ENCODE data around the gene PDRG1.
"Not testable (repeated sequence)": the region's sequence is repeated elsewhere in the genome, so short reads cannot be mapped to it uniquely, and the experiment has no call there.

PDRG1 gene

DNA sequence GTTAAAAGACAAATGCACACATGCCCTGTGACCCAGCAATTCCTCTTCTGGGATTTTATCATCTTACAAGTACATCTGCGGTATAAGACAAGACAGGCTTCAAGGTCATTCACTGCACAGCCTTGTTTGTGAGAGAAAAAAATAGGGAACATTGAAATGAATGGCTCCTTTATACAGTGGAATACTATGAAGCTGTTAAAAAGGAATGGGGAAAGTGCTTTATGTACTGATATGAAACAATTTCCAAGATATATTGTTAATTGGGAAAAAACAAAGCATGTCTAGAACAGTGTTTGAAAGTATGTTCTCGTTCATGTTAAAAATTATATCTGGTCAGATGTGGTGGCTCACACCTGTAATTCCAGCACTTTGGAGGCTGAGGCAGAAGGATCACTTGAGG is 25.4 kb downstream of the PDRG1 start:
- DNase-seq (ENCODE audit: low spot score) = no peak

GRCh38 chr20:31925631-31926030 is 26.2 kb downstream of the PDRG1 start:
- no peak for DNase-seq (ENCODE audit: low spot score)

DNA sequence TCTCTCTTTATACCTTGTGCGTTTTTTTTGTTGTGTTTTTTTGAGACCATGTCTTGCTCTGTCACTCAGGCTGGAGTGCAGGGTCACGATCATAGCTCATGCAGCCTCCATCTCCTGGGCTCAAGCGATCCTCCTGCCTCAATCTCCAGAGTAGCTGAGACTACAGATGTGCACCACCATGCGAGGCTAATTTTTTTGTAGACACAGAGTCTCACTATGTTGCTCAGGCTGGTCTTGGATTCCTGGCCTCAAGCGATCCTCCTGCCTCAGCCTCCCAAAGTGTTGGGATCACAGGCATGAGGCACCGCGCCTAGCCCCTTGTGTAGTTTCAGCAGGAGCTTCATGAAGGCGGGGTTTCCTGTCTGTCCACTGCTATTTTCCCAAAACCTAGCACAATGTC is 27.3 kb downstream of the PDRG1 start:
- no peak for DNase-seq (ENCODE audit: low spot score)

DNA sequence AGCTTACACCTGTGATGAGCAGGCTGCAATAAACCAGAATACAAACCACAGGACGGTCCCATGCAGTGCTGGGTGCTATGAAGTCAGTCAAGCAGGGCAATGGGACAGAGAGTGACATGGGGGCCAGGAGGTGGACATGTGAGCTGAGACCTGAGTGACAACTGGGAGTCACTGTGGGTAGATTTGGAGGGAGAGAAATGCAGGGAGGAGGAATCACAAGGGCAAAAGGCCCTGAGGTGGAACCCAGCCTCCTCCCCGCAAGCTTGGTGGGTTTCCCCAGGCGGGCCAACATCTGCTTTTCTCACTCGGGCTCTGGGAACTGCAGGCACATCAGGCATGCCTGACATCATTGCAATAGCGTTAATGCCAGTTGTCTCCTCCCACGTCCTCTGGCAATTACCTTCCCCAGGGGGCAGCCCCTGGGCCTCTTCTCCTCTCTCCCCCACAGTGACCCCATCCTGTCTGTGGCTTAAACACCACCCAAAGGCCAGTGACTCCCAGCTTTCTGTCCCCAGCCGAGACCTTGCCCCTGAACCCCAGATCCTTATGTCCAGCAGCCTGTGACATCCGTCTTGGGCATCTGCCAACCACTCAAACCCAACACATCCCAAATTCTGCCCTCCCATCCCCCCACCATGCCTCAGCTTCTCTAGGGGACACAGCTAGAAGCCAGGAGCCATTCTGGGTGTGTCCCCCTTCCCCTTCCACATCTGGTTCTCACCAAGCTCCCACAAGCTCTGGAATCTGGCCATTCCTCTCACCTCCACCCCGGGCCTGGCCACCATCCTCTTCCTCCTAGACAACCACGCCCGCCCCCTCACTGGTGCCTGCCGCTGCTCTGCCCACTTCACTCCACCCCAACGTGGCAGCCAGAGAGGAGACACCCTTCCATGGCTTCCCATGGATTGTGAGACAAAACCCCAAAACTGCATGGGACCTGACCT is 28.2 kb downstream of the PDRG1 start:
- DNase-seq (ENCODE audit: low spot score) = no peak

DNA sequence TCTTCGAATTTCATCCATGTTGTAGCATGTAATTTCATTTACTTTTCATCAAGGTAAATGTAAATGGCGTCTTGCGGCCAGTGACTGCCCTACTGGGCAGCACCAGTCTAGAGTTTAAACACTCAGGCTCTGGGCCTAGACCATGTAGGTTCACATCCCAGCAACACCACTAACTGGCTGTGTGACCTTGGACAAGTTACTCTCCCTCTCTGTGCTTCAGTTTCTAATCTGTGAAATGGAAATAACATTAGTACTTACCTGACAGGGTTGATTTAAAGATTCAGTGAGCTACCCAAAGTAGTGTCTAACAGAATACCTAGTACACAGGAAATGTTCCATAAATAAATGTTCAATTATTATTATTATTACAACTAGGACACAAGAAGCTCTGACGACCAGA is 29.3 kb downstream of the PDRG1 start:
- DNase-seq (ENCODE audit: low spot score) = no peak

DNA sequence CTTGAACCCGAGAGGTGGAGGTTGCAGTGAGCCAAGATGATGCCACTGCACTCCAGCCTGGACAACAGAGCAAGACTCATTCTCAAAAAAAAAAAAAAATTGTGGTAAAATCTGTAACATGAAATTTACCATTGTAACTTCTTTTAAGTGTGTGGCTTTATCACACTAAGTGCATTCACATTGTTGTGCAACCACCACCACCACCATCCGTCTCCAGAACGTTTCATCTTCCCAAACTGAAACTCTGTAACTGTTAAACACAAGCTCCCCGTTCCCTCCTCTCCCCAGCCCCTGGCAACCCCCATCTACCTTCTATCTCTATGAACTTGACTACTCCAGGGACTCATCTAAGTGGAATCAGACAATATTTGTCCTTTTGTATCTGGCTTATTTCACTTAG is 29.7 kb downstream of the PDRG1 start:
- no peak for DNase-seq (ENCODE audit: low spot score)

- DNase-seq (ENCODE audit: low spot score) = not testable (repeated sequence)
Observed at GRCh38 chr20:31921480-31921879, 30.4 kb downstream of the PDRG1 start.

- DNase-seq (ENCODE audit: low spot score) = no peak
Observed at GRCh38 chr20:31920275-31920855, 31.5 kb downstream of the PDRG1 start.

GRCh38 chr20:31919410-31920155 is 32.3 kb downstream of the PDRG1 start:
- DNase-seq (ENCODE audit: low spot score) = no peak

- no peak for DNase-seq (ENCODE audit: low spot score)
Observed at GRCh38 chr20:31918466-31919105, 33.3 kb downstream of the PDRG1 start.

DNA sequence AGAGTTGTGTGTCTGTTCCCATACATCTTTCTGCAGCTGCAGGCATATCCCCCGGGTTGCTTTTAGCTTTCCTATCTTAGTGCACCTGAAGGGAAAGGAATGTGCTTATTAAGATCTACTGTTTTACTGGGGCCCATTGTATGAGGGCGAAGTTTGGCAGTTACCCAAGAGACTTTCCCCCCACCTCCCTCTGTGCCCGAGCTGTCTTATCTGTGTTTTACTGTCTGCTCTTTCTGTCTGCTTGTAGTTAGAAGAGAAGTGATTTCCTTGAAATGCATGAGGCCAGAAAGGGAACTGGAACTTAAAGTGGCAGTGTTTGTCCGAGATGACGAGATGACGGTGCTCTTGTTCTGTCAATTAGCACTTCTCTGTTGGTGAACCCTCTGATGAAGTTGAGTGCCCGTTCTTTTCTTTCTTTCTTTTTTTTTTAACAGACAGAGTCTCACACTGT is 33.9 kb downstream of the PDRG1 start:
- DNase-seq (ENCODE audit: low spot score) = not testable (repeated sequence)

GRCh38 chr20:31916708-31917107 is 35.1 kb downstream of the PDRG1 start:
- DNase-seq (ENCODE audit: low spot score) = no peak

DNA sequence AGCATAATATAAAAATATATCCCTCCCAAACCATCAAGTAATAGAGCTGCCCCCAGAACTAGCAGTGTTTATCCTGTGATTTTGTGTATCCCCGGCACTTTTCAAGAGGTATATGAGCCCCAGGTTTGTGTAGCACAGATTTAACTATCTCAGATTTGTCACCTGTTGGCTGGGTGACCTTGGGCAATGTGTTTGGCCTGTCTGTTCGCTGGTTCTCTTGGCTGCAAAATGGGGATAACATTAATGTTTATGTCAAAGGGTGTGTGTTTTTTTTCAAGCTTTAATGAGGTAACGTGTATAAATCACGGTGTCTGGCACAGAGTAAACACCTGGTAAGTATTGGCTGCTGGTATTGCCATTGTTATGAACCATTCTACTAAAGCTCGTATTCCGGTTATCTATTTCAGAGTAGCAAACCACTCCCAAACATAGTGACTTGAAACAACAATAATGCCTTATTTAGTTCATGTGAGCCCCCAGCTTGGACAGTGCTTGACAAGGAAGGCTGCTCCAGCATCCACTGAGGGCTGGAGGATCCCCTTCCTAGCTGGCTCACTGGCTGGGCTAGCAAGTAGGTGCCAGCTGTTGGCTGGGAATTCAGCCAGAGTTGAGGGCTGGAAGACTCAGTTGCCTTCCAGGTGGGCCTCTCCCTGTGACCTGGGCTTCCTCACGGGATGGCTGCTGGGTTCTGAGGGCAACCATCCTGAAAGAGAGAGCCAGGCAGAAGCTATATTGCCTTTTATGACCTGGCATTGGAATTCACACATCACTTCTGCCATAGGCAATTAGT is 36.2 kb downstream of the PDRG1 start:
- DNase-seq (ENCODE audit: low spot score) = no peak

DNA sequence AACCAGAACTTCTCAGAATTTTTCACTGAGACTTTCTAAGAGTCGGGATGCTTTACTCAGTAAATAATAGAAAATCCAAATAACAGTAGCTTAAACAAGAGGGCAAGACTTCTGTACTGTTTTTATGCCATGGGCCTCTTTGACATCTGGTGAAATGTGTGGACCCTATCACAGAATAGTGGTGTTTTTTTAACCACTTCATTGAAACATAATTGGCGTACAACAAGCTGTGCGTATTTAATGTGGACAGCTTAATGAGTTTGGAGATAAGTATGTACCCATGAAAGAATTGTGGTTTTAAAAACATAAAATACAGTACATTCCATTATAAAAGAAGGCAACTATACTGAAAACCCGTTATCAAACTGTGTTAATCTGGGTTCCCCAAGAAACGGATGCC is 37.7 kb downstream of the PDRG1 start:
- no peak for DNase-seq (ENCODE audit: low spot score)

- DNase-seq (ENCODE audit: low spot score) = no peak
Observed at GRCh38 chr20:31913431-31914157, 38.3 kb downstream of the PDRG1 start.

DNA sequence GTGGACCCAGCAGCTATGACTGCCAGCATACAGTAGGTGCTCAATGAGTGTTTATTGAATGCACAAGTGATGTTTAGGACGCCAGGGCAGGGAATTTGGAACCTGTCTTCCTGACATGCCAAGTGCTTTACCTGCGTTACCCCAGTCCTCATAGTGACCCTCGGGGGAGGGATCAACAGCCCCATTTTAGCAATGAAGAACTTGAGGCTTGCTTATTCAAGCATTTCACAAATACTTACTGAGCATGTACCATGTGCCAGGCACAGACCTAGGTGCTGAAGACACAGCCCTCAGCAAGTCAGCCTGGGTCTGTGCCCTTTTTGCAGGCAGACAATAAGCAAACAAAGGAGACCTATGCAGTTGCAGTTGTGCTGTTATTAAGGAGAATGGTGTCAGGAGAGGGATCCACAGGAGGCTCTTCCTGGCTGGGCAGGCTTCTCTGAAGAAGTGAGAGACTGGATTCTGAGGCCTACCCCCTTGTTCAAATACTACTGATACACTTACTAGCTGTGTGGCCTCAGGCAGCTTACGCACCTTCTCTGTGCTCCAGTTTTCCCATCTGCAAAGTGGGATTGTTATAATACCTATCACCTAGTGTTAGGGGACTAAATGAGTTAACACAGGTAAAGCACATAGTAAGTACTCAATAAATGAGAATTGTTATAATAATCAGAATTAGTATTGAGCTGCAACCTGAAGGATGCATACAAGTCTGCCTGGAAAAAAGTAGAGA is 41.6 kb downstream of the PDRG1 start:
- no peak for DNase-seq (ENCODE audit: low spot score)

GRCh38 chr20:31909253-31910070 is 42.4 kb downstream of the PDRG1 start:
- no peak for DNase-seq (ENCODE audit: low spot score)

- DNase-seq (ENCODE audit: low spot score) = no peak
Observed at GRCh38 chr20:31908424-31908823, 43.4 kb downstream of the PDRG1 start.

DNA sequence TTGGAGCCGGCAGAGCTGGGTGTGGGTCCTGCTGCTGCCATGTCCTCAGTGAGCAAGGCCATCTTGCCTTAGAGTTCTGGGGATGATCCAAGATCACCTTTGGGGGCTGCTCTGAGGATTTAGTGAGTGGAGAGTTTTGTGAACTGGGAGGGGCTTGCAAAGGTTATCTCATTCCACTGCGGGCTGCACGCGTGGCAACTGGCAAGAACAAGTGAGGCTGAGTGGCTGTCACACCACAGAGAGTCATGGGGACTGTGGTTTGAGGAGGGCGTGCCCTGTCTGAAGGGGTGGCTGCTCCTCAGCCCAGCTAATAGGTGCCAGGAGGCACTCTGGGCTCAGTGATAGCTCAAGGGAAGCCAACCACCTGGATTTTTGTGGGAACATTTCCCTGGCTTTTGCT is 43.8 kb downstream of the PDRG1 start:
- DNase-seq (ENCODE audit: low spot score) = no peak

Data from putamen (tissue), 1 donor.